Stomach (tissue), 4 donors: ENCODE results near the gene ASMTL.

Source experiments
- CTCF ChIP-seq, 7 experiments: fragments of 450-650 bp in 4 of 7; fragments of 200-600 bp in 3 of 7; sonication (generic) in 3 of 7; IDR thresholded peaks; one replicate each; pipeline ENCODE4 v1.5.1; 2016 to 2019; ENCODE audit warnings: antibody characterized with exemption in 7 of 7, control low read depth in 2 of 7, mild to moderate bottlenecking in 1 of 7
- POLR2A ChIP-seq, 4 donors: fragments of 450-650 bp; IDR thresholded peaks; one replicate each; pipeline ENCODE4 v1.6.1; 2016; ENCODE audit warnings: antibody characterized with exemption in 4 of 4, control low read depth in 2 of 4, mild to moderate bottlenecking in 1 of 4, moderate library complexity in 1 of 4
- POLR2AphosphoS5 ChIP-seq, 3 donors: sonication (generic); formaldehyde crosslinking; IDR thresholded peaks; one replicate each; pipeline ENCODE4 v1.6.1; 2016; ENCODE audit warnings: antibody characterized with exemption in 3 of 3

GRCh38 chrX:1359477-1359873, 93.2 kb downstream of the ASMTL start:
- TF ChIP-seq CTCF (IDR thresholded peaks at IDR 0.05) (no peak), POLR2AphosphoS5 (IDR thresholded peaks at IDR 0.05) (no peak), POLR2A (IDR thresholded peaks at IDR 0.05) (no peak)
